Mammary epithelial cell (primary cell): ENCODE measurements around the gene CHGA.

Experiments
- CTCF ChIP-seq, 2 donors: IDR thresholded peaks in 1 of 2; conservative IDR thresholded peaks in 1 of 2; 2 replicates each; pipeline ENCODE4 v1.5.1; 2011 to 2012; ENCODE audit warnings: inconsistent platforms in 2 of 2, low read length in 2 of 2, mild to moderate bottlenecking in 2 of 2, control low read depth in 1 of 2, low read depth in 1 of 2; ENCODE audit not compliant: insufficient read depth in 1 of 2; ENCODE audit errors: extremely low read depth in 1 of 2
- EZH2 ChIP-seq: IDR thresholded peaks from 2 replicates; pipeline ENCODE4 v1.6.1; 2012; ENCODE audit warnings: low read length, inconsistent platforms, borderline replicate concordance

DNA sequence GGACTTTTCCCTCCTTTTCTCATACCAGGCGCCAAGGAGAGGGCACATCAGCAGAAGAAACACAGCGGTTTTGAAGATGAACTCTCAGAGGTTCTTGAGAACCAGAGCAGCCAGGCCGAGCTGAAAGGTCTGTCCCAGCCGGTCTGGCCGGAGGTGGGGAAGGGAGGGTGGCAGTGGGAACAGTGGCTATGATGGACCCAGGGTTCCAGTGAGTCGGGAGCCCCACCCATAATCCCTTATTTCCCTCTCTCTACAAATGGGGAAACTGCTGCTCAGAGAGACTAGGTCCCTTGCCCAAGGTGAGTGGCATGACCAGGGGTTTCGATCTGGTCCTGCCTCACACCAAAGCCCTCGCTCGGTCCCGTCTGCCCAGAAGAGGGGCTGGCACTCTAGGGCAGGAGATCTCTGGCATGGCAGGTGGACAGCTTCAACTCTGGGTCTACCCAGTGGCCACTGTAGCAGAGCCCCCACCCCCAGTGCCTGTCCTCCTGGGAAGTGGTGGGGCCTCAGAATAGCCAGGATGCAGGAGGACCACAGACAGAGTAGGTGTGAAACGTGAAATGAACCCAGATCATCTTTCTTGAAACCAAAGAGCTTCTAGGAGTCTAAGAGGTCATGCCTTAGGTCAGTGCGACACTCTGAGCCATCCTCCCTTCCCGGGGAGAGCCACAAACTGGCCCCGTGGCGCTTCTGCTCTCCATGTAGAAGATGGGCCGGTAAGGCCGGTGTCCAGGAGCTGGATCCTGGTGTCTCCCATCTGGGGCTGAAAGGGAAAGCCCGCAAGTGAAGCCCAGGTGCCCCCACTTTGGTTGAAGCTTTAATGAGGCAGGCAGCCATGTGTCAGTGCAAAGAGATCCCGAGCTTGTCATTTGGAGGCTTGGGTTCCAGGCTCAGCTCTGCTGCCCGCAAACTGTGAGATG is 7.0 kb downstream of the CHGA start:
- TF ChIP-seq EZH2 (no peak), CTCF (conservative IDR thresholded peaks at IDR 0.05 in 1 of 2, IDR thresholded peaks at IDR 0.05 in 1 of 2; ENCODE audit: extremely low read depth in 1 of 2, insufficient read depth in 1 of 2, low read depth in 1 of 2, low read length in 2 of 2) (no peak)
